DND-41 (cell line): ENCODE results near the gene ODAD4.

Experiments used
- CTCF ChIP-seq: IDR thresholded peaks from 2 replicates; pipeline ENCODE4 v1.5.1; 2012; ENCODE audit warnings: borderline replicate concordance, low read length, moderate library complexity, mild to moderate bottlenecking; ENCODE audit not compliant: poor library complexity, severe bottlenecking; ENCODE audit errors: extremely low read depth
- EZH2 ChIP-seq: IDR thresholded peaks from 3 replicates; pipeline ENCODE4 v1.6.1; 2012; ENCODE audit warnings: borderline replicate concordance, low read depth, mild to moderate bottlenecking, moderate library complexity, low read length, inconsistent platforms; ENCODE audit not compliant: severe bottlenecking

- TF ChIP-seq CTCF (no peak), EZH2 (no peak)
Observed at GRCh38 chr17:41895617-41896016, 34.8 kb upstream of the ODAD4 start.
